WI38 (cell line): ENCODE results near the gene ABCA13.

ENCODE experiments used
- H3K4me3 ChIP-seq: 2 replicates; pipeline ENCODE4 v1.5.1; 2011; ENCODE audit warnings: low read depth, mild to moderate bottlenecking, control low read depth, low read length
- CTCF ChIP-seq: IDR thresholded peaks from 2 replicates; pipeline ENCODE4 v1.5.1; 2012; ENCODE audit warnings: low read depth, mild to moderate bottlenecking, control low read depth, low read length

Gene ABCA13

GRCh38 chr7:48366096-48366495 is 194.8 kb downstream of the ABCA13 start:
- no peak for TF ChIP-seq CTCF
- no peak overlapping the region for H3K4me3 ChIP-seq

- no peak overlapping the region for H3K4me3 ChIP-seq
- TF ChIP-seq CTCF, result no peak
Observed at GRCh38 chr7:48376263-48376662, 205.0 kb downstream of the ABCA13 start.

- H3K4me3 ChIP-seq, result no peak overlapping the region
- no peak for TF ChIP-seq CTCF
Observed at GRCh38 chr7:48380921-48381320, 209.7 kb downstream of the ABCA13 start.

GRCh38 chr7:48381571-48381970 is 210.3 kb downstream of the ABCA13 start:
- TF ChIP-seq CTCF, result no peak
- H3K4me3 ChIP-seq, result no peak overlapping the region

GRCh38 chr7:48384180-48384752 is 213.0 kb downstream of the ABCA13 start:
- no peak for TF ChIP-seq CTCF
- no peak overlapping the region for H3K4me3 ChIP-seq

- no peak overlapping the region for H3K4me3 ChIP-seq
- no peak for TF ChIP-seq CTCF
Observed at GRCh38 chr7:48387932-48388331, 216.7 kb downstream of the ABCA13 start.

- no peak for TF ChIP-seq CTCF
- H3K4me3 ChIP-seq, result no peak overlapping the region
Observed at GRCh38 chr7:48388911-48389310, 217.7 kb downstream of the ABCA13 start.
